DND-41 (cell line): Measurements from ENCODE around the gene EIF3I.

Source experiments
- EZH2 ChIP-seq: IDR thresholded peaks from 3 replicates; pipeline ENCODE4 v1.6.1; 2012; ENCODE audit warnings: borderline replicate concordance, low read depth, mild to moderate bottlenecking, moderate library complexity, low read length, inconsistent platforms; ENCODE audit not compliant: severe bottlenecking
- TF ChIP-seq, protein P1 (sequence below): IDR thresholded peaks from 2 replicates; pipeline ENCODE4 v1.5.1; 2012; ENCODE audit warnings: borderline replicate concordance, low read length, moderate library complexity, mild to moderate bottlenecking; ENCODE audit not compliant: poor library complexity, severe bottlenecking; ENCODE audit errors: extremely low read depth

DNA sequence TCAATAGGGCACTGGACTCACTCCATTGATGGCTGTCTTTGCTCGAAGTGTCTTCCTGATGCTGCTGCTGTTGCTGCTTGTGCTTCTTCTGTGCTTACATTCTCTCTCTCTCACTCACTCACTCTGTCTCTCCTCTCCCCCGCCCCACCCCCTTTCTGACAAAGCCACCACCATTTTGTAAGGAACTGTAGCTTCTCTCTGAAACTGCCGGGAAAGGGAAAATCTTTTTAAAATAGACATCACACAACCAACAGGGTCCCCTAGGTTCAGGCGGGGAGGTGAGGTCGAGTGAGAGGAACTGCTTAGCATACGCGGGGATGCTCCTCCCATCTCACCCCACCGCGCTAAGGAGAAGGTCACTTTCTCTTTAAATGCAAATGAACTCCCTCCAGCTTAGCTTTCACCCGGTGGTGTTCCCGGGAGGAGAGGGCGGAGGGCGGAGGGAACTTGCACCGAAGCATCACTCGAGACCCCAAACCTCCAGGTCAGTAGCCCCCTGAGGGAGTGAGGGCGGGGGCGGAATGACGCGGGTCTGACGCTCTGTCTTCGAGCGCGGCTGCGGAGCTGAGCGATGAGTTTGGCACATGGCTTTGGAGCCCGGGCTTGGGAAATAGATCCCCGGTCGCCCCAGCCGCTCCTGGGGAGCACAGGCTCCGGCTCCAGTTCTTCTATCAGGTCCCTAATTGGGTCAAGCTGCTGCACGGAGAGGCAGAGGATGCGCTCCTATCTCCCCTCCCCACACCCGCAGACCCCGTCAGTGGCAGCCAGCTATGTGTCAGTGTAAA is 21.8 kb upstream of the EIF3I start, which contains the start of gene CCDC28B:
- TF ChIP-seq, protein P1, sequence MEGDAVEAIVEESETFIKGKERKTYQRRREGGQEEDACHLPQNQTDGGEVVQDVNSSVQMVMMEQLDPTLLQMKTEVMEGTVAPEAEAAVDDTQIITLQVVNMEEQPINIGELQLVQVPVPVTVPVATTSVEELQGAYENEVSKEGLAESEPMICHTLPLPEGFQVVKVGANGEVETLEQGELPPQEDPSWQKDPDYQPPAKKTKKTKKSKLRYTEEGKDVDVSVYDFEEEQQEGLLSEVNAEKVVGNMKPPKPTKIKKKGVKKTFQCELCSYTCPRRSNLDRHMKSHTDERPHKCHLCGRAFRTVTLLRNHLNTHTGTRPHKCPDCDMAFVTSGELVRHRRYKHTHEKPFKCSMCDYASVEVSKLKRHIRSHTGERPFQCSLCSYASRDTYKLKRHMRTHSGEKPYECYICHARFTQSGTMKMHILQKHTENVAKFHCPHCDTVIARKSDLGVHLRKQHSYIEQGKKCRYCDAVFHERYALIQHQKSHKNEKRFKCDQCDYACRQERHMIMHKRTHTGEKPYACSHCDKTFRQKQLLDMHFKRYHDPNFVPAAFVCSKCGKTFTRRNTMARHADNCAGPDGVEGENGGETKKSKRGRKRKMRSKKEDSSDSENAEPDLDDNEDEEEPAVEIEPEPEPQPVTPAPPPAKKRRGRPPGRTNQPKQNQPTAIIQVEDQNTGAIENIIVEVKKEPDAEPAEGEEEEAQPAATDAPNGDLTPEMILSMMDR, result no peak
- no peak for TF ChIP-seq EZH2
